Inflammatory macrophage treated with lipopolysaccharide for 4 hours (primary cell): Measurements from ENCODE around the gene ATF2.

Experiments used
- DNase-seq: peaks from one replicate; pipeline ENCODE4 v3.0.0-alpha.2; 2020

ATF2 gene

GRCh38 chr2:175022923-175023322 lies 145.1 kb downstream of the ATF2 start:
- no peak for DNase-seq
